ENCODE data around the gene LBHD1.

Gene LBHD1

GRCh38 chr11:62613291-62613778 is 58.7 kb downstream of the LBHD1 start:
- DNase-seq = no peak
